ENCODE results near the gene C3.

- TF ChIP-seq CTCF (conservative IDR thresholded peaks at IDR 0.05; ENCODE audit: low read length) (no peak), EZH2phosphoT487 (IDR thresholded peaks at IDR 0.05; ENCODE audit: borderline replicate concordance) (no peak)
Observed at GRCh38 chr19:6745965-6746364, 25.5 kb upstream of the C3 start.

All from Loucy (cell line).